ENCODE results near the gene CFAP100. TPM values are rescaled to one million over a fixed set of nuclear protein-coding genes. Genes with fewer than 3 reads are reported as not detected.

CFAP100 gene
- total RNA-seq, 4 donors from 2014 or later, result 6.1 TPM; not detected in 3

DNA sequence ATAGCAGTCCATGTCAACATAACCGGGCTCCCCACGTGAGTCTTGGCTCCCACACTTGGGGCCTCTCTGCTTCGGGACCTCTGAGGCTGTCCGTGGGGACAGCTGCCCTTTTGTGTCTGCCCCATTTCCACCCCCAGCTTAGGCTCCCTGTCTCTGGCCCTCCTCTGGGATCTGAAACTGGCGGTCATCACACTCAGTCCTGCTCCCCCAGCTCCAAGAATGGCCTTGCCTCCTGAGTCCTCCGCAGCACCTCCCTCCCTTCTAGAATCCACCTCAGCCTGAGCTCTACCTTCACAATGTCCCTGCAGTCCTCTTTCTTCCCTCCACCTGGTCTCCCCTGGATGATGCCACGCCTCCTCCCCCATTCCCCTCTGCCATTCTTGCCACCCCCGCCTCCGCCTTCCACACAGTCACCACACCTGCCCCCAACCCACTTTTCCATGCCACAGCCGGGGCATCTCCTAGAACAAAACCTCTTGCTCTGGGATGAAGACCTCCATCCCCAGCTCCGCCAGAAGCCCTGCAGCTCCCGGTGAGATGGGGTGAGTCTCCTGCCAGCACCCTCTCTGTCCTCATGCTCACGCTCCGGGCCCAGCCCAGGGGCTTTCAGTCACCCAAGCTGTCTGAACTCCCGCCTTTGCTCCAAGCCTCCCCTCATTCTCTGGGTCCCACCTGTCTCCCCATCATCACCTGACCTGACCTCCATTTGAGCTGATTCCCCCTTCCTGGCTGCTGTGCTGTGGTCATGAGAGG, 88.0 kb downstream of the CFAP100 start:
- WGBS, 2 donors, result 81% methylated on average over 15 of the region's 15 CpGs
- no peak overlapping the region for H3K27ac ChIP-seq
- H3K9me3 ChIP-seq, result no peaks in the 10 kb centered on the region
- TF ChIP-seq EP300 (IDR thresholded peaks at IDR 0.05), result no peak
- no peak for TF ChIP-seq CTCF (IDR thresholded peaks at IDR 0.05)
- no peaks in the 10 kb centered on the region for H3K36me3 ChIP-seq
- DNase-seq (ENCODE audit: low spot score in 2 of 2), result no peak
- H3K4me3 ChIP-seq, result no peak overlapping the region
- no peaks in the 10 kb centered on the region for H3K27me3 ChIP-seq
- H3K4me1 ChIP-seq, result no peaks in the 10 kb centered on the region

DNA sequence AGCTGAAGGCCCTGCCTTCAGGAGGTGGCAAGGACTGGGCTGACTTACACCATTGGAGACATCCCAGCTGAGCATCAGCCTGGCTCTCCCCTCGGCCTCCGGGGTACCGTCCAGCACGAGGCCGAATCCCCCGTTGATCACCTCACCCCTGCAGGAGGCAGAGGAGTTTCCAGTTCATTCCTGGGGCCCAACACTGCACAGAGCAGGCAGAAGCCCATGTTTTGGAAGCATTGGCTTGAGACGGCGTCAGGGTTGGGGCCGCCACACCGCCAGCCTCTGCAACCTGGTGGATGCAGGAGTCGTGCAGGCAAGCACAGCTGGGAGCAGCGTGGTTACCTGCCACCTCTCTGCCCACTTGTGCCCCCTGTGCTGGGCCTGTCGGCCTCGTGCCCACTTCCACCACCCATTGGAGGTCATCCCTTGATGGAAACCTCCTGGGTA, 88.6 kb downstream of the CFAP100 start:
- no peak for TF ChIP-seq CTCF (IDR thresholded peaks at IDR 0.05)
- 83% methylated on average over 14 of the region's 14 CpGs for WGBS, 2 donors
- no peaks in the 10 kb centered on the region for H3K9me3 ChIP-seq
- no peaks in the 10 kb centered on the region for H3K27me3 ChIP-seq
- H3K4me3 ChIP-seq, result no peak overlapping the region
- no peak for DNase-seq (ENCODE audit: low spot score in 2 of 2)
- H3K36me3 ChIP-seq, result no peaks in the 10 kb centered on the region
- H3K27ac ChIP-seq, result no peak overlapping the region
- H3K4me1 ChIP-seq, result no peaks in the 10 kb centered on the region

DNA sequence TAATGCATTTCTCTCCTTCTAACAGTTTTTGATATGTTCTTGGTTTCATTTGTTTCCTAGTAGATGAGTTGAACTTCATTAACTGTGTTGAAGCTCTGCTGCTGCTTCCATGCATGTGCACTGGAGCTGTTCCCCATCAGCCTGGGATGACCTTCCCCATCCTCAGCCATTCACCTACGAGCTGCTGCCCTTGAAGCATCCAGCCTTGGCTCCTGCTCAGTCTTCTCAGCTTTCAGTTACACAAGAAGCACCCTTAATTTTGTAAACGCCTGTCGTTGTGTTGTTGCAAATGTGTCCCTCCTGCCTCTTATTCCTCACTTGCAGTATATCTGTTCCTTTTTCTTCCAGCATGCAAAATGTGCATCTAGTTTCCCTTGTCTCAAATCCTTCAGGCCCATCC, 89.4 kb downstream of the CFAP100 start:
- H3K4me3 ChIP-seq, result no peak overlapping the region
- no peaks in the 10 kb centered on the region for H3K27me3 ChIP-seq
- H3K9me3 ChIP-seq, result no peaks in the 10 kb centered on the region
- no peak overlapping the region for H3K27ac ChIP-seq
- TF ChIP-seq POLR2A (IDR thresholded peaks at IDR 0.05), result no peak
- TF ChIP-seq CTCF (IDR thresholded peaks at IDR 0.05), result no peak
- no peak for TF ChIP-seq EP300 (IDR thresholded peaks at IDR 0.05)
- WGBS, 2 donors, result 79 to 80% methylated on average over 3 of the region's 3 CpGs
- no peaks in the 10 kb centered on the region for H3K36me3 ChIP-seq
- no peaks in the 10 kb centered on the region for H3K4me1 ChIP-seq
- no peak for DNase-seq (ENCODE audit: low spot score in 2 of 2)

DNA sequence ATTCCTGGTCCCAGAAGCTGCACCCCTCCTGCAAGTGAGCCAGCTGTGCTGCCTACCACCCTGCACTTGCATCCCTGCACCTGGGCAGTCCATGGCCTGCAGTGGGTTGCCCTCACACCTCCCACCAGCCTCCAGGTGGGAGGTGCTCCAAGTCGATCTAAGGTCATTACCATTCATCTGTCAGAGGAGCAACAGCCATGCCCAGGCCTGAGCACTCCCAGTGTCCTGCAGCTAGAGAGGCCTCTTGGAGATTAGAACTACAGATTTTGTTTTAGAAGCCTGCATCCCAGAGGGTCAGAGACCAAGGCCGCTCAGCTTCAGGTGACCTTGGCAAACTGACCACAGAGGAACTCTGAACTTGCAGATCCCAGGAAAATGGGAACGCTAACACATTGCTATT, 90.0 kb downstream of the CFAP100 start:
- Histone ChIP-seq H3K4me3 (no peak overlapping the region), H3K36me3 (no peaks in the 10 kb centered on the region), H3K27me3 (no peaks in the 10 kb centered on the region), H3K4me1 (no peaks in the 10 kb centered on the region), H3K9me3 (no peaks in the 10 kb centered on the region), H3K27ac (no peak overlapping the region)
- no peak for TF ChIP-seq EP300 (IDR thresholded peaks at IDR 0.05)
- TF ChIP-seq POLR2A (IDR thresholded peaks at IDR 0.05), result no peak
- no peak for TF ChIP-seq CTCF (IDR thresholded peaks at IDR 0.05)
- WGBS, 2 donors, result 68 to 79% methylated on average over 3 of the region's 3 CpGs
- DNase-seq (ENCODE audit: low spot score in 2 of 2), result no peak

DNA sequence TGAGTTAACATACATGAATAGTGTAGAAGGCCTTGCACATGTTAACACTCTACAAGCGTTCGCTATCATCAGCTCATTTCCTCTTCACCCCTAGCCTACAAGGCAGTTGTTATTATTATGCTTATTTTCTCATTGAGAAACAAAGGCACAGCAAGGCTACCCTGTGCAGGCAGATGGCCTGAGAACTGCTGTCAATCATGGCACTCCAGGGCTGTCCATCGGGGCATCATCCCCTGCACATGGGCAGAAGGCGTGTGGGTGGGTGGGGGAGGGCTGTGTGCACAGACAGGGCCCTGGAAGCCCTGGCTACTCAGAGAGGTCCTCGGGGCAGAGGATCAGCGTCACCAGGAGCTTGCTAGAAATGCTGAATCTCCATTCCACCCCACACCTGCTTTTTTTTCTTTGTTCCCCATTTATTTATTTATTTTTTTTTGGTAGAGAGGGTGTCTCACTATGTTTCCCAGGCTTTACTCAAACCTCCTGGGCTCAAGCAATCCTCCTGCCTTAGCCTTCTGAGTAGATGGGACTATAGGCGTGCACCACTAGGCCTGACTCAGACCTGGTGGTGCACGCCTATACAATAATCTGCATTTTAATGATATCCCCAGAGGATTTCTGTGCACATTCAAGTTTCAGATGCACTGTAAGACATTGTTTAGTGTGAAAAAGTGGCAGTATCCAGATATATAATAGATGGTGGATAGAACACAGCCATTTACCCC, 90.6 kb downstream of the CFAP100 start:
- H3K4me3 ChIP-seq, result no peak overlapping the region
- WGBS, 2 donors, result 75 to 81% methylated on average over 8 of the region's 8 CpGs
- H3K27ac ChIP-seq, result no peak overlapping the region
- H3K9me3 ChIP-seq, result no peaks in the 10 kb centered on the region
- H3K27me3 ChIP-seq, result no peaks in the 10 kb centered on the region
- TF ChIP-seq POLR2A (IDR thresholded peaks at IDR 0.05) (no peak), CTCF (IDR thresholded peaks at IDR 0.05) (no peak), EP300 (IDR thresholded peaks at IDR 0.05) (no peak)
- no peaks in the 10 kb centered on the region for H3K4me1 ChIP-seq
- DNase-seq (ENCODE audit: low spot score in 2 of 2), result no peak
- H3K36me3 ChIP-seq, result no peaks in the 10 kb centered on the region

All from tibial nerve (tissue), 4 donors.